Measurements from ENCODE around the gene RBMS3. TPM values are rescaled to one million over a fixed set of nuclear protein-coding genes. Genes with fewer than 3 reads are reported as not detected.

Gene RBMS3
- total RNA-seq, 1 donor from 2014 or later, result 58.5 TPM

- Histone ChIP-seq H3K4me3 (no peak overlapping the region), H3K36me3 (no peaks in the 10 kb centered on the region), H3K4me1 (peaks cover 37% of the 10 kb centered on the region), H3K27ac (peak overlapping the region; percentile 63), H3K27me3 (ENCODE audit: low read depth) (no peaks in the 10 kb centered on the region), H3K9me3 (no peaks in the 10 kb centered on the region)
- ATAC-seq (peak; percentile 88 to 89), DNase-seq (peak; percentile 34)
- intact Hi-C loops (cut with DNase I), result no loop called here
- TF ChIP-seq CTCF (IDR thresholded peaks at IDR 0.05), result no peak
These were observed 413.0 kb downstream of the RBMS3 start for GRCh38 chr3:29693863-29694262.

GRCh38 chr3:29694331-29694730 is 413.5 kb downstream of the RBMS3 start:
- no peak for DNase-seq
- no peak for TF ChIP-seq CTCF (IDR thresholded peaks at IDR 0.05)
- H3K4me1 ChIP-seq, result peaks cover 37% of the 10 kb centered on the region
- intact Hi-C loops (cut with DNase I), result no loop called here
- peak overlapping the region; percentile 63 for H3K27ac ChIP-seq
- H3K4me3 ChIP-seq, result no peak overlapping the region
- H3K9me3 ChIP-seq, result no peaks in the 10 kb centered on the region
- no peak for ATAC-seq
- no peaks in the 10 kb centered on the region for H3K27me3 ChIP-seq (ENCODE audit: low read depth)
- H3K36me3 ChIP-seq, result no peaks in the 10 kb centered on the region

- Histone ChIP-seq H3K27me3 (ENCODE audit: low read depth) (no peaks in the 10 kb centered on the region), H3K4me3 (no peak overlapping the region), H3K4me1 (peaks cover 37% of the 10 kb centered on the region), H3K36me3 (no peaks in the 10 kb centered on the region), H3K27ac (peak overlapping the region; percentile 63), H3K9me3 (no peaks in the 10 kb centered on the region)
- DNase-seq (no peak), ATAC-seq (peak; percentile 89 to 97)
- no peak for TF ChIP-seq CTCF (IDR thresholded peaks at IDR 0.05)
- intact Hi-C loops (cut with DNase I), result no loop called here
These were observed 413.9 kb downstream of the RBMS3 start for GRCh38 chr3:29694783-29695182.

GRCh38 chr3:29695201-29695600 is 414.3 kb downstream of the RBMS3 start:
- ATAC-seq (no peak), DNase-seq (no peak)
- Histone ChIP-seq H3K27me3 (ENCODE audit: low read depth) (no peaks in the 10 kb centered on the region), H3K27ac (peak overlapping the region; percentile 63), H3K4me3 (no peak overlapping the region), H3K9me3 (no peaks in the 10 kb centered on the region), H3K36me3 (no peaks in the 10 kb centered on the region), H3K4me1 (peaks cover 37% of the 10 kb centered on the region)
- intact Hi-C loops (cut with DNase I), result no loop called here
- no peak for TF ChIP-seq CTCF (IDR thresholded peaks at IDR 0.05)

- no peak for TF ChIP-seq CTCF (IDR thresholded peaks at IDR 0.05)
- no peak overlapping the region for H3K4me3 ChIP-seq
These were observed 414.9 kb downstream of the RBMS3 start for GRCh38 chr3:29695643-29696198.

More at GRCh38 chr3:29695643-29696198, 414.9 kb downstream of the RBMS3 start:
- ATAC-seq (peak; percentile 58 to 60), DNase-seq (no peak)
- H3K9me3 ChIP-seq, result no peaks in the 10 kb centered on the region
- intact Hi-C loops (cut with DNase I), result no loop called here
- peak overlapping the region; percentile 63 for H3K27ac ChIP-seq
- no peaks in the 10 kb centered on the region for H3K27me3 ChIP-seq (ENCODE audit: low read depth)
- H3K36me3 ChIP-seq, result no peaks in the 10 kb centered on the region
- peaks cover 37% of the 10 kb centered on the region for H3K4me1 ChIP-seq

Data from lower lobe of right lung (tissue), 2 donors.